GM18861 (cell line): ENCODE data around the gene GOT2.
"Not testable (repeated sequence)": the region's sequence is repeated elsewhere in the genome, so short reads cannot be mapped to it uniquely, and the experiment has no call there.

Experiments
- ATAC-seq: cut with Tn5 transposase; IDR thresholded peaks from one replicate; pipeline ENCODE4 v1.9.1; 2021; ENCODE audit not compliant: unreplicated experiment

The GOT2 gene

DNA sequence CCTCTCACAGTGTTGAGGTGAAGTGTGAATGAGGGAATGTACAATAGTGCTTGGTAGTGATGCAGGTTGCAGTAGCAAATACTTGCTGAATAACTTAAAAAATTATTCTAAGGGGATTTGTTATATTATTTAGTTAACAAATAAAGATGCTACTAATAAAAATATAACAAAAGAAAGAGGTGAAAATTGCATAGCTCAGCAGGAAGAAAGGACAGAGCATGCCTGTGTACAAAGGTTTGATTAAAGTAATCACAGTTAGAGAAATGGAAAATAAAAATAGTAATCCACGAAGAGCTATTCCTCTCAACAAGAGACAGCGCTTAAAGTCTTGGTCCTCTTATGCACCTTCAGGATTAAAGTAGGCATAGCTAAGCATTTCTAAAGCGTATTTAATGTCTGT, 11.0 kb downstream of the GOT2 start:
- ATAC-seq = no peak

DNA sequence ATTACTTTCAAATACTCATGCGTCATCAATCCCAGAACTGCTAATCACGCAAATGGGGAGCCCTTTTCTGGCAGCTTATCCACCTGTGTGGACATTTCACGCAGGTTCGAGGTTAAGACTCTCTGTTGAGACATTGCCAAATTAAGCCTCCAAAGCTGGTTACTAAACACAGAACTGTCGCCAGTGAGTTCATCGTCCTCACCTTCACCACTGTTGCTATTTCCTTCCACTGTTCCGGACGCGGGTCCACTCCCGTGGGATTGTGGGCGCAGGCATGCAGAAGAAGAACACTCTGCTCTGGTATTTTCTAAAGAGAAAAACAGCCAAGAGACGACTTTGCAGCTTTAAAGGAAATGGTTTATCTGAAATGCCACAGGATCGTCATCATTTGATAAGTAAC, 16.1 kb downstream of the GOT2 start:
- no peak for ATAC-seq

DNA sequence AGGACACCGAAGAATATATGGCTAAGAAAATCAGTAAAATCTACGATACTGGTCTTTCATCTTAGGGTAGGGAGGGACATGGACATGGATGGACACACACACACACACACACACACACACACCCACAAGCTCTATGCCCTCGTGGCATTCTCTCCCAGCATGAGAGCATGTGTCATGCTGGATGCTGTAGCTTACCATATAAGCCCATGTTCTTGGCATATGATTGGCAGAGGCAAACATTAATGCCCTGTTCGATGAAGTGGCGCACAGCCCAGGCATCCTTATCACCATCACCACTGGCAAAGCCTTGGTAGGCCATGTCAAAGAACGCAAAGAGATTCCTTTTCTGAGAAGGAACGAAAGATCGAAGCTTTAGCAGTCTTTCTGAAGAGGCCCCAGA, 17.6 kb downstream of the GOT2 start:
- no peak for ATAC-seq

DNA sequence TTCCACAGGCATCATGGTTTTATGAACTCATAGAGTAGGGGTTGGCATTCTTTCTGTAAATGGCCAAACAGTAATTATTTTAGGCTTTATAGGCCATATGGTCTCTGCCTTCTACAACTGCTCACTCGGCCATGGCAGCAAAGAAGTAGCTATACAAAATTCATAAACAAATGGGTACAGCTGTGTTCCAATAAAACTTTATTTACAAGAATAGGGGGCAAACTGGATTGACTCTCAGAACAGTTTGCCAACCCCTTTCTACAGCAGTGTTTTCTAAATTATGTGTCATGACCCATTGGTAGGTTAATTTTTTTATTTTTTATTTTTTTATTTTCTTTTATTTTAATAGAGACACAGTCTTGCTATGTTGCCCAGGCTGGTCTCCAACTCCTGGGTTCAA, 20.4 kb downstream of the GOT2 start:
- no peak for ATAC-seq

DNA sequence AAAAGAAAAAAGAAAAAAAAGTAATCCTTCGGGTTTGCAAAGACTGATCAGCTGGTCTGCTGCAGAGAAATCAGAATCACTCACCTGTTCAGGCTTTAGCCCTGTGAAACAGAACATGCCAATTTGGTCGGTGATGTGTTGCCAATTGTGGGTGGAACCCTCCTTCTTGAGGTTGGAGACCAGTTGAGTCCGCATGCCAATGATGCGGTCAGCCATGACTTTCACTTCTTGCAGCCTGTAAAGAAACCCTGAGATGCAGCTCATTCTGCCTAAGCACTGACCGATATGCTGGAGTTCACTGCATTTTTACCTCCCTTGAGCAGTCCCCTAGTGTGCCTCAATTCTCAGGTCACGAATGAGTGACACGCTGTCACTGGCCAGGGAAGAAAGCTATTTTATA, 24.8 kb downstream of the GOT2 start:
- ATAC-seq = no peak

DNA sequence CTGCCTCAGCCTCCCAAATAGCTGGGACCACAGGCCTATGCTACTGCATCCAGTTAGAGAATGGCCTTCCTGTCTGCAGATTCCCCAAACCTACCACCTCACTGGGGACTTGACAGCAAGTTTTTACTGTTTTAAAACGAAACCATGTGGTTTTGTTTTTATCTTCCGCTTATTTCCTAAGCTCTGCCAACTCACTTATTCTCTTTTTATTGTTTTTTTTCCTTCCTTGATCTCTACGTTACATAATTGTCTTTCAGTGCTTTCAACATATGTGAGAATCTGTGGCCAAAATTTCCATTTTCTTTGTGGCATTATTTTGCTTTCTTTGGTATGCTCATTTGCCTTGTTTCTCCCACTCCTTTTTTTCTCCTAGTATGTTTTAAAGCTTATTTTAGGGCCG, 35.0 kb downstream of the GOT2 start:
- ATAC-seq = no peak

DNA sequence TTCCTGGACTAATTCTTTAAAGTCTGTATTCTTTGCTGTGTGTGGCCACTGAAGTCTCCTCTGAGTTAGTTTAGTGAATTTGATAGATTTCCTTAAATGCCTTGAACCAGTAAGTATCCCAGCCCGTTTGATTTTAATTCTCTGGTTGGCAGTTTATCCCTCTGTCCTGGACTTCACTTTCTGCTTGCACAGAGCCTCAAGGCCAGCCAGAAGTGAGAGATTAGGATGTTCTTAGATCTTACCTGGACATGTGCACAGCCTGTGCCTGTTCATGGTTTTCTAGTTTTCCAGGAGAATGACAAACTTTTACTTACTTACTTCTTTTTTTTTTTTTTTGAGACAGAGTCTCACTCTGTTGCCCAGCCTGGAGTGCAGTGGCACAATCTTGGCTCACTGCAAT, 38.7 kb downstream of the GOT2 start:
- ATAC-seq = no peak

DNA sequence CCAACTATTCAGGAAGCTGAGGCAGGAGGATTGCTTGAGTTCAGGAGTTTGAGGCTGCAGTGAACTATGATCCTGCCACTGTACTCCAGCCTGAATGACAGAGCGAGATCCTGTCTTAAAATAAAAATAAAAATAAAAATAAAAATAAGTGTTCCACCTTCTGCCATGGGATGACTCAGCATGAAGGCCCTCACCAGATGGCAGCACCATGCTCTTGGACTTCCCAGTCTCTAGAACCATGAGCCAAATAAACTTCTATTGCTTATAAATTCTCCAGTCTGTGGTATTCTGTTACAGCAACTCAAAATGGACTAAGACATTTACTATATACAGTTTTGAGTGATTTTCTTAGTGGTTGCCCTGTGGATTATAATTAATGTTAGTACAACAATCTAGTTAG, 41.7 kb downstream of the GOT2 start:
- no peak for ATAC-seq

DNA sequence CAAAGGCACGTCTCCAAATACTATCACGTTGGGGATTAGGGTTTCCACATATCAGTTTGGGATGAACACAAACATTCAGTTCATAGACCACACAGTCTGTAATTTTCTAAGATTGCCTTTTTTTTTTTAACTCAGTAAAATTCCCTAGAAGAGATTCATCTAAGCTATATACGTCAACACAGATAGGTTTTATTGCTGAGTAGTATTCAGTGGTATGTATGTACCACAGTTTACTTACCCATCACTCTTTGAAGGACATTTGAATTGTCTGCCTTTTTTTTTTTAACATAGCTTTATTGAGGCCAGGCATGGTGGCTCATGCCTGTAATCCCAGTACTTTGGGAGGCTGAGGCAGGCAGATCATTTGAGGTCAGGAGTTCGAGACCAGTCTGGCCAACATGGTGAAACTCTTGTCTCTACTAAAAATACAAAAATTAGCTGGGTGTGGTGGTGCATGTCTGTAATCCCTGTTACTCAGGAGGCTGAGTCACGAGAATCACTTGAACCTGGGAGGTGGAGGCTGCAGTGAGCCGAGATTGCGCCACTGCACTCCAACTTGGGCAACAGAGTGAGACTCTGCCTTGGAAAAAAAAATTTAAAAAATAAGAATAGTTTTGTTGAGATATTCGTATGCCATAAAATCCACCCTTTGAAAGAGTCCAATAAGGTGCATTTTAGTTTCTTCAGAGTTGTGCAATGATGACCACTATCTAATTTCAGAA, 47.0 kb downstream of the GOT2 start:
- not testable (repeated sequence) for ATAC-seq

DNA sequence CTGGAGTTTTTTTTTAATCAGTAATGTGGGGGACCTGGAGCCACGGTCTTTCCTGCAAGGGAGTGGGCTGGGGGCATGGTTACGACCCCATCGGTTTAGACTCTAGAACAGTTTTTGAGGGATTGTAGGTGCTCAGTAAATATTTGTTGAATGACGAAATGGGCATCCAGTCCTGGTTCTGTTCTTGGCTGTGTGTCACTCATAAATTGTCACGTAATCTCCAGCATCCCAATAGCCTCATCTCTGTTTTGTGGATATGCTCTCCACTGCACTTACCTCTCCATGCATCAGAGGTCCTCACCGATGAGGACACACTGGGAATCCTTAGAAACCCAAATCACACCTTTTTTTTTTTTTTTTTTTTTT, 49.0 kb downstream of the GOT2 start:
- ATAC-seq = no peak

DNA sequence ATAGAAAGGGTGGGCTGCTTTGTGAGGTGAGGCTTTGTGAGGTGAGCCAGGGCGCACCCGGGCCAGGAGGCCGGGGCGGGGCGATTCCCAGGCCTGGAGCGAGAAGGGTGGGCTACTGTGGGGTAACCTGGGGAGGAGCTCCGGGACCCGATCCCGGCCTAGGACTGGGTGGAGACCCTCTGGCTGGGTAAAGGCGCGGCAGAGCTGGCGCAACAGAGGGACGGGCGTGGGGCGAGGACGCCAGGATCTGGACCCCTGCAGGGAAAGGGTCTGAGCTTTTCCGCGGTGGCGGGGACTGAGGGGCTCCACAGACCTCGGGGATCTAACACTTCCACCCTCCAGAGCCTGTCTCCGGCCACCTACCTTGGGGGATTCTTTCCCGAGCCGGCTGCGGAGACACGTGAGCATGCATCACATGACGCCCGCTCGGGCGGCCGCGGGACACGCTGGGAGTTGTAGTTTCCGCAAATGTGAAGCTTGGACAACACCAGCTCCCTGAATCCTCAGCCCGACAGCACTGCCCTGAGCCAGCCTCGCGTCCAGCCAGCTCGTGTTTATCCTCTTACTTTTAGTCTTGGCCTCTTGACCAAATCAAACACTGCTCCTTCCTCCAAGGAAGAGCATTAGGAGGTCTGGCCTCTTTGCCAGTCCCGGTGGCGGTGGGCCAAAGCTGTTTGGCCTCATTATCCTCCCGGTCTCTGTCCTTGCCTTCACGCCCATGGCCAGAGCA, 49.6 kb downstream of the GOT2 start, which contains the start of gene SLC38A7:
Gene SLC38A7 (minus strand): TSS at position 417 of the 730 bp plus-strand sequence. CDS start 4,644 bp downstream, outside the sequence.
- peak; percentile 99 for ATAC-seq

DNA sequence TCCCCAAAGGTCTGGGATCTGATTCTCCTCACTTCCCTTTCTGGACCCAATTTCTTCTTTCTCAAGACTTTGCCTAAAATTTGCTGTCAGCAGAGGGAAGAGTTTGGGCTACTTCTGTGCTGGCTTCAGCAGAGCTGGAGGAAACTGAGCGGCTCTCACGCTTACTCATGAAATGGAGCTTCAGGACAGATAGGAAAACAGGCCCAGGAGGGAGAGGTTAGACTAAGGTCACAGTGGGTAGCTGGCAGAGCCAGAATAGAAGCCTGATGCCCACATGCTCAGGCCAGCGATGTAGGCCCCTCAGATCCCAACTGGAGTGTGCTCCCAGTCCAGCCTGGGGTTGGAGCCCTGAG, 50.1 kb downstream of the GOT2 start:
- ATAC-seq = no peak

DNA sequence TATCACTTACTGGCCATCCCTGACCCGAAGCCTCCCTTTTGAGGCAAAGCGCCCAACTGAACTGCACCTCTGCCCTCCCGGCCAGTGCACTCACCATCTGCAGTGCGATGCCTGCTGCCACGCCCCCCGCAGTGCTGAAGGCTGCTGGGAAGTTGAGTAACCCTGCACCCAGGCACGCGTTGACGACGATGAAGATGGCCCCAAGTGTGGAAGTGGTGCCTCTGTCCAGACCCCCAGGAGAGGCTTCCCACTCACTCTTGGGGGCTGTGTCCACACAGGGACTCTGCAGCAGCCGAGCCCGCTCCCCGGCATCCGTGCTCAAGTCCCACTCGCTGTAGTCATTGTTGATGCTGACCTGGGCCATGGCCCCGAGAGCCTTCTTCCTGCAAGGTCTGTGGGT, 54.4 kb downstream of the GOT2 start:
- no peak for ATAC-seq

DNA sequence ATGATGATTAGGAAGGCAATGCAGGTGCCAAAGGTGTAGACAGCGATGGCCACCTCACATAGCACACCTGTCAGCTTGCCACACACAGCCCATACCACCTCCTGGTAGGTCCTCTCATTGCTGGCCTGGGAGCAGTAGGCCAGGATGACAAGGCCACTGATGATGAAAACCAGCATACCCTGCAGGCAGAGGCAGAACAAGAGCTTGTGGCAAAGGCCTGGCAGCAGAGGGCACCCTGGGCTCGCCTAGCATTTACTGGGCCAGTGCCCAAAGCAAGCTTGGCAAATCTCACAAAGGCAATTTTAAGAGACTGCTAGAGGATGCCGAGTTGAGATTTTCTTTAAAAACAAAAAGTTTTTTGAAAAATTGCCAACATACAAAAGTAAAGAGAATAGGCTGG, 55.4 kb downstream of the GOT2 start:
- ATAC-seq = no peak

DNA sequence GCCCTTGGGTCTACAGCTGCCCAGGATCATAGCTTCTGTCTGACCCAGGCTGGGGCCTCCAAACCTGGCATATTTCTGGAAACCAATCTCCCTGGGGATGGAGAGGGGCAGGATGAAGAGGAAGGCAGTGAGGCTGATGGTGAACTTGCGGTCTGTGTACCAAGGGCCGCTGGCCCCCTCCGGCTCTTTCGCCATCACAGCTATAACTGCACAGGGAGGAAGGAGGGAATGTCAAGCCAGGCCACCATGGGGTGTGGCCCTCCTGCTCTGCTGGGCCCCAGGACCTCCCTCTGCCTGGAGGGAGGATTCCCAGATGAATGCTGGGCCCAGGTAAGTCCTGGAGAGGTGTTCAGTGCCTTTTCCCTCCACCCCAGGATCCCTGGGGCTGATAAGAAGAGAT, 55.8 kb downstream of the GOT2 start:
- no peak for ATAC-seq

DNA sequence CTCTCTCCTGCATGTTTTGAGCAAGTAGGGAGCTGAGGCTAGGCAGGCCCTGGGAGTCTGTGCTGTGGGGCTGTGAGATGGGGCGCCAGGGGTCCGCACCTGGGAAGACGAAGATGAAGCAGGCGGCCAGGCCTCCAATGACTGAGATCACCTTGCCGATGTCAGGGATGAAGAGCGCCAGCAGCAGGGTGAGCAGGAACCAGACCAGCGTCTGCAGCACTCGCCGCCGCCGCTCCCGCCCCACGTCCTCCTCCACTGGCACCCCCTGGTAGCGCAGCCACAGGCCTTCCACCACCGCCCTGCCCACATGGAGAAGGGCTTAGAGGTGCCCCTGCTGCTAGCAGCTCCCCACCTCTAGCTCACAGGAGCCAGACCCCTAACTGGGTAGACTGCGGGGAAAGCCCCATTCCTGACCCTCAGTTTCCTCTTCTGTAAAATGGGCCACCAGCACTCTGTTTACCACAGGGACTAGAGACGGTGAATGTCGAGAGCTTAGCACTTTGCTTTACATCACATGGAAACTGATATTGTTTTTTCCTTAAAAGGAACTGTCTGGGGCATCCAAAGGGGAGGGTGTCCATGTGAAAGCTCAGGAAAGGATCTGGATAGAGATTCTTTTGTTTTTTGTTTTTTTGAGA, 63.1 kb downstream of the GOT2 start:
- ATAC-seq = no peak

DNA sequence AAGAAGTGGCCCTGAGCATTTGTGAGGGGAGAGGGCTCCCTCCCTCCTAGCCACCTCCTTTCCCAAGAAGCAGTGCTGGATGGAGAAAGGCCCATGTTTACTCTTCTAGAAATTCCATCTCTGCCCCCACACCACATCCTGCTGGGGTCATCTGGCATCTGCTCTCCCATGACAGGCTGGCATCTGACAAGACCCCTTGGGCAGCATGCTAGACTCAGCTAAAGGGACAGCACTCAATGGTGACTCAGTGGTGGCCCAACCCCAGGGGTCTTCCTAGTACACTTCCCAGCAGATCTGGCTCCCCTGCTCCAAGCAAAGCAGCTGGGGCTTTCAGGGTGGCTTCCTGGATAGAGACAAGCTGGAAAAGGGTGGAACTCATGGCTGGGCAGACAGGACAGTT, 63.9 kb downstream of the GOT2 start:
- no peak for ATAC-seq

DNA sequence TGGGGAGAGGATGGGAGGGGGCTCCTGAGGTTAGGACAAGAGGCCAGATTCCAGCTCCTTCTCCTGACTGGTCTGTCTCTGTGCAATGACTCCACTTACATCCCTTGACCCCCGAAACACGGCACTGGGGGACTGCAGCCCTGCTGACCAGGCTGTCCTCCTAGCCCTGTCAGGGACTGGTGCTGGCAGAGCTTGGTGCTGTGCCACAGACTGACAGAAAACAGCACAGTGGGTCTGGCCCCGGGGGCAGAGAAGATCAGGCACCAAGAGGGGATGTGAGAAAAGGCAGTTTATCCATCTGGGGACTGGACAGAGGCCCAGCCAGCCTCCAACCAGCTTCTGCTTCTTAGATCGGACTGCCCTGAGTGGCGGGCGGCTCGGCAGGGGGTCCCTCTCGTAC, 68.9 kb downstream of the GOT2 start:
- ATAC-seq = no peak

DNA sequence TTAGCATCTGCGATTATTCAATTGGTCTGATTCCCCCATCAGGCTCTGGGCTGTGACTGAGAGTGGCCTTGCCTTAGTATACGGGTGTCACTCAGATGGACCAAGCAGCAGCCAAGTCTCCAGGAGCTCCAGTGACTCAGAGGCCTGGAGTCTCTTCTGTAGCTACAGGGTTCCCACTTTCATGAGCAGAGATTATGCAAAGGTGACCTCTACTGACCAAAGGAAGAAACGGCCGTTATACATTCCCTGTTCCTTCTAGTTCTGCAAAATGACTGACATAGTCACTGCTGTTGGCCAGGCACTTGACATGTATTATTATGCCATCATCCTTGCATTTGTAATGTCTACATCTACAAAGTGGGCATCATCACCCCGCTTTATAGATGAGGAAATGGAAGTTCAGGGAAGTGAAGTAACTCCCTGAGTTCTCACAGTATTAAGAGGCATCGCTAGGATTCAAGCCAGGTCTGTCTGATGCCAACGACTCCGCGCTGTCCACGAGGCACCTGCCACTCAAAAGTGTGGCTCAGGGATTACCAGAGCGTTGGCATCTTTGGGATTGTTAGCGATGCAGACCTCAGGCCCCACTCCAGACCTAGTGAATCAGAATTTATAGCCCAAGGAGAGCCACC, 72.8 kb downstream of the GOT2 start:
- ATAC-seq = no peak

DNA sequence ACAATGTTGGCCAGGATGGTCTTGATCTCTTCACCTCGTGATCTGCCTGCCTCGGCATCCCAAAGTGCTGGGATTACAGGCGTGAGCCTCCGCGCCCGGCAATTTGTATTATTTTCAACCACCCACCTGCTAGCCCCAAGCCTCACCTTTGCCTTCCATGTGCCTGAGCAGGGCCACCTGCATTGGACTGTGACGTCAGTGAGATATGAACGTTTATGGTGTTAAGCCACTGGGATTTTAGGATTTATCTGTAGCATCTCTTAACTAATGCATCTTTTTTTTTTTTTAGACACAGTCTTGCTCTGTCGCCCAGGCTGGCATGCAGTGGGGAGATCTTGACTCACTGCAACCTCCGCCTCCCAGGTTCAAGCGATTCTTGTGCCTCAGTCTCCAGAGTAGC, 74.2 kb downstream of the GOT2 start:
- ATAC-seq = not testable (repeated sequence)

DNA sequence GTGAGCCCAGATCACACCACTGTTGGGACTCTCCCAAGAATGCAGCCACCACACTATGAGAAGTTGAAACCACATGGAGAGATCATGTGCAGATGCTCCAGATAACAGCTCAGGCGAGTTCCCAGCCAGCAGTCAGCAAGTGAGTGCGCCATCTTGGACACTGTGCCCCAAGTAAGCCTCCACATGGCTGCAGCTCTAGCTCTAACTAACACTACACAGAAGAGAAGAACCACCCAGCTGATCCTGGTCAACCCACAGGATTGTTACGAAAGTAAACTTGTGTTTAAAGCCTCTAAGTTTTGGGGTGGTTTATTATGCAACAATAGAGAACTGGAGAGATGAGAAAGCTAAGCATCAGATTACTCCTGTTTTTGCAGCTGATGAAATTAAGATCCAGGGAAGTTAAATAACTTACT, 75.3 kb downstream of the GOT2 start:
- ATAC-seq = no peak
